OCI-LY1 (cell line): Measurements from ENCODE around the gene ELK4.

Source experiments
- H2AFZ ChIP-seq: fragments of 200-600 bp; sonication (generic), shearing (Covaris generic); 2 replicates; pipeline ENCODE4 v1.6.0; 2014; ENCODE audit warnings: antibody characterized with exemption, mild to moderate bottlenecking, low read length
- H3F3A ChIP-seq: fragments of 200-600 bp; sonication (generic), shearing (Covaris generic); 2 replicates; pipeline ENCODE4 v1.6.0; 2014; ENCODE audit warnings: mild to moderate bottlenecking, antibody characterized with exemption, low read length, moderate library complexity; ENCODE audit not compliant: insufficient read depth
- H3K27ac ChIP-seq: fragments of 200-600 bp; sonication (generic); 2 replicates; pipeline ENCODE4 v1.5.1; 2014; ENCODE audit warnings: low read length, mixed run types, mild to moderate bottlenecking, low read depth; ENCODE audit not compliant: poor library complexity, severe bottlenecking
- H3K27me3 ChIP-seq: fragments of 200-600 bp; sonication (generic); 2 replicates; pipeline ENCODE4 v1.6.0; 2014; ENCODE audit warnings: antibody characterized with exemption, mild to moderate bottlenecking, low read length, moderate library complexity; ENCODE audit not compliant: insufficient read depth
- H3K36me3 ChIP-seq: fragments of 200-600 bp; sonication (generic); 2 replicates; pipeline ENCODE4 v1.6.1; 2014; ENCODE audit warnings: mild to moderate bottlenecking, antibody characterized with exemption, low read length, moderate library complexity, mixed read lengths; ENCODE audit not compliant: insufficient read depth
- H3K4me1 ChIP-seq: fragments of 200-600 bp; sonication (generic); 2 replicates; pipeline ENCODE4 v1.5.1; 2014; ENCODE audit warnings: mild to moderate bottlenecking, low read length, moderate library complexity; ENCODE audit not compliant: insufficient read depth, severe bottlenecking
- H3K4me2 ChIP-seq: fragments of 200-600 bp; sonication (generic), shearing (Covaris generic); 2 replicates; pipeline ENCODE4 v1.6.1; 2014; ENCODE audit warnings: low read length
- H3K4me3 ChIP-seq: fragments of 200-600 bp; sonication (generic); 2 replicates; pipeline ENCODE4 v1.5.1; 2014; ENCODE audit warnings: low read length, low read depth, mild to moderate bottlenecking, mixed read lengths; ENCODE audit not compliant: poor library complexity, severe bottlenecking
- H3K79me2 ChIP-seq: fragments of 200-600 bp; shearing (Covaris generic); 2 replicates; pipeline ENCODE4 v1.6.1; 2016; ENCODE audit warnings: mixed run types, low read length, mixed read lengths; ENCODE audit not compliant: insufficient read depth
- H3K9ac ChIP-seq: fragments of 200-600 bp; sonication (generic), shearing (Covaris generic); 2 replicates; pipeline ENCODE4 v1.6.1; 2014; ENCODE audit warnings: mild to moderate bottlenecking, low read length, mixed read lengths
- H3K9me2 ChIP-seq: fragments of 200-600 bp; sonication (generic), shearing (Covaris generic); 2 replicates; pipeline ENCODE4 v1.6.1; 2014; ENCODE audit warnings: low read depth, mild to moderate bottlenecking, low read length, mixed read lengths
- H3K9me3 ChIP-seq: fragments of 200-600 bp; shearing (Covaris generic); 2 replicates; pipeline ENCODE4 v1.6.1; 2014; ENCODE audit warnings: low read length, mixed read lengths
- H4K20me1 ChIP-seq: fragments of 200-600 bp; sonication (generic), shearing (Covaris generic); 2 replicates; pipeline ENCODE4 v1.6.0; 2016; ENCODE audit warnings: mild to moderate bottlenecking, low read length; ENCODE audit not compliant: insufficient read depth
- CTCF ChIP-seq: fragments of 200-600 bp; sonication (generic), shearing (Covaris generic); IDR thresholded peaks from 2 replicates; pipeline ENCODE4 v1.5.1; 2017; ENCODE audit warnings: mild to moderate bottlenecking, antibody characterized with exemption, low read length, moderate library complexity, mixed read lengths
- EZH2 ChIP-seq: fragments of 200-600 bp; sonication (generic), shearing (Covaris generic); IDR thresholded peaks from 2 replicates; pipeline ENCODE4 v1.8.0; 2017; ENCODE audit warnings: borderline replicate concordance, mixed run types, mild to moderate bottlenecking, antibody characterized with exemption, low read length, moderate library complexity, mixed read lengths

Gene ELK4

GRCh38 chr1:205567716-205568115 is 64.1 kb downstream of the ELK4 start:
- Histone ChIP-seq H3K4me2 (no peak overlapping the region), H3K27me3 (peaks cover 5% of the 10 kb centered on the region), H3F3A (no peaks in the 10 kb centered on the region), H3K9me3 (no peaks in the 10 kb centered on the region), H3K27ac (no peak overlapping the region), H3K4me1 (no peaks in the 10 kb centered on the region), H3K79me2 (no peaks in the 10 kb centered on the region), H3K9ac (no peak overlapping the region), H4K20me1 (no peaks in the 10 kb centered on the region), H3K4me3 (no peak overlapping the region), H3K9me2 (no peaks in the 10 kb centered on the region), H2AFZ (no peak overlapping the region), H3K36me3 (no peaks in the 10 kb centered on the region)
- no peak for TF ChIP-seq EZH2

- Histone ChIP-seq H4K20me1 (no peaks in the 10 kb centered on the region), H3K9me2 (no peaks in the 10 kb centered on the region), H3K4me2 (no peak overlapping the region), H3K27ac (no peak overlapping the region), H3K9ac (no peak overlapping the region), H3K27me3 (peaks cover 5% of the 10 kb centered on the region), H3K79me2 (no peaks in the 10 kb centered on the region), H3K4me3 (no peak overlapping the region), H2AFZ (no peak overlapping the region), H3K4me1 (no peaks in the 10 kb centered on the region), H3F3A (no peaks in the 10 kb centered on the region), H3K36me3 (no peaks in the 10 kb centered on the region), H3K9me3 (peaks cover 6% of the 10 kb centered on the region)
- TF ChIP-seq EZH2, result no peak
- no peak for TF ChIP-seq CTCF
Measured at GRCh38 chr1:205565799-205566198, 66.0 kb downstream of the ELK4 start.

GRCh38 chr1:205563927-205564441 is 67.8 kb downstream of the ELK4 start:
- Histone ChIP-seq H3K9me3 (peaks cover 8% of the 10 kb centered on the region), H3K36me3 (no peaks in the 10 kb centered on the region), H3F3A (no peaks in the 10 kb centered on the region), H3K9ac (no peak overlapping the region), H3K9me2 (no peaks in the 10 kb centered on the region), H2AFZ (no peak overlapping the region), H3K27me3 (peaks cover 5% of the 10 kb centered on the region), H4K20me1 (no peaks in the 10 kb centered on the region), H3K4me3 (no peak overlapping the region), H3K4me1 (no peaks in the 10 kb centered on the region), H3K27ac (no peak overlapping the region), H3K79me2 (no peaks in the 10 kb centered on the region), H3K4me2 (no peak overlapping the region)
- TF ChIP-seq EZH2, result no peak
- no peak for TF ChIP-seq CTCF

- no peaks in the 10 kb centered on the region for H3K4me1 ChIP-seq
Measured at GRCh38 chr1:205561501-205562203, 70.2 kb downstream of the ELK4 start.

More at GRCh38 chr1:205561501-205562203, 70.2 kb downstream of the ELK4 start:
- Histone ChIP-seq H3K4me3 (no peak overlapping the region), H3K27ac (no peak overlapping the region), H3F3A (no peaks in the 10 kb centered on the region), H3K9ac (no peak overlapping the region), H3K36me3 (no peaks in the 10 kb centered on the region), H3K4me2 (no peak overlapping the region), H3K9me2 (no peaks in the 10 kb centered on the region), H2AFZ (no peak overlapping the region), H3K9me3 (peaks cover 8% of the 10 kb centered on the region), H4K20me1 (no peaks in the 10 kb centered on the region), H3K79me2 (no peaks in the 10 kb centered on the region), H3K27me3 (no peaks in the 10 kb centered on the region; the same call in 1 of the 2 replicates)
- no peak for TF ChIP-seq EZH2
- TF ChIP-seq CTCF, result no peak
